GM21529 (cell line): ENCODE data around the gene ARID5B.

Experiments used
- ATAC-seq: cut with Tn5 transposase; IDR thresholded peaks from one replicate; pipeline ENCODE4 v1.9.1; 2021; ENCODE audit not compliant: unreplicated experiment

Gene ARID5B

GRCh38 chr10:61887772-61888171 is 13.7 kb upstream of the ARID5B start:
- no peak for ATAC-seq

- ATAC-seq: no peak
These were observed 12.8 kb upstream of the ARID5B start for GRCh38 chr10:61888744-61889143.

- no peak for ATAC-seq
These were observed 11.1 kb upstream of the ARID5B start for GRCh38 chr10:61890430-61890829.

GRCh38 chr10:61890881-61891409 is 10.6 kb upstream of the ARID5B start:
- ATAC-seq: no peak

- no peak for ATAC-seq
These were observed 9.5 kb upstream of the ARID5B start for GRCh38 chr10:61891906-61892585.

- ATAC-seq: no peak
These were observed 8.5 kb upstream of the ARID5B start for GRCh38 chr10:61892961-61893360.

GRCh38 chr10:61894133-61894532 is 7.4 kb upstream of the ARID5B start:
- ATAC-seq: no peak

- no peak for ATAC-seq
These were observed 5.5 kb upstream of the ARID5B start for GRCh38 chr10:61895898-61896600.

GRCh38 chr10:61896854-61897661 is 4.4 kb upstream of the ARID5B start:
- peak; percentile 66 for ATAC-seq

- no peak for ATAC-seq
These were observed 3.6 kb upstream of the ARID5B start for GRCh38 chr10:61897671-61898434.

- no peak for ATAC-seq
These were observed 3.1 kb upstream of the ARID5B start for GRCh38 chr10:61898435-61898778.

GRCh38 chr10:61899069-61899531 is 2.4 kb upstream of the ARID5B start:
- no peak for ATAC-seq

- no peak for ATAC-seq
These were observed 1.9 kb upstream of the ARID5B start for GRCh38 chr10:61899663-61899996.

- peak; percentile 38 for ATAC-seq
These were observed 1.3 kb upstream of the ARID5B start for GRCh38 chr10:61899997-61900828.

GRCh38 chr10:61901829-61902444 is 438 bp downstream of the ARID5B start:
- no peak for ATAC-seq

- ATAC-seq: peak; percentile 0
These were observed 1.1 kb downstream of the ARID5B start for GRCh38 chr10:61902445-61903220.

GRCh38 chr10:61903221-61903927 is 1.9 kb downstream of the ARID5B start:
- peak; percentile 50 for ATAC-seq

- no peak for ATAC-seq
These were observed 2.4 kb downstream of the ARID5B start for GRCh38 chr10:61903928-61904344.
